GM19438 (cell line): Measurements from ENCODE around the gene MISP3.

ENCODE experiments used
- ATAC-seq: cut with Tn5 transposase; IDR thresholded peaks from one replicate; pipeline ENCODE4 v1.9.1; 2021; ENCODE audit warnings: low read depth; ENCODE audit not compliant: unreplicated experiment

MISP3 gene

GRCh38 chr19:14078411-14078810 lies 5.8 kb downstream of the MISP3 start:
- no peak for ATAC-seq

- ATAC-seq: peak; percentile 65
Measured at GRCh38 chr19:14080887-14081796, 8.6 kb downstream of the MISP3 start.

- peak; percentile 14 for ATAC-seq
Measured at GRCh38 chr19:14081797-14082674, 9.4 kb downstream of the MISP3 start.

GRCh38 chr19:14082675-14082960 lies 10.0 kb downstream of the MISP3 start:
- ATAC-seq: no peak

- no peak for ATAC-seq
Measured at GRCh38 chr19:14085309-14085995, 12.9 kb downstream of the MISP3 start, which contains the start of gene C19orf67. Gene C19orf67 (minus strand): TSS chr19:14085783. CDS start chr19:14085627, 156 bp downstream.

GRCh38 chr19:14086098-14086497 lies 13.5 kb downstream of the MISP3 start:
- ATAC-seq: no peak

- ATAC-seq: no peak
Measured at GRCh38 chr19:14088634-14089411, 16.2 kb downstream of the MISP3 start.

GRCh38 chr19:14089412-14089661 lies 16.8 kb downstream of the MISP3 start:
- ATAC-seq: no peak

GRCh38 chr19:14089662-14090508 lies 17.3 kb downstream of the MISP3 start:
- ATAC-seq: no peak

- ATAC-seq: peak; percentile 34
Measured at GRCh38 chr19:14090509-14091080, 18.0 kb downstream of the MISP3 start, which contains the start of gene SAMD1. Gene SAMD1 (minus strand): TSS chr19:14090751.

GRCh38 chr19:14091081-14091812 lies 18.7 kb downstream of the MISP3 start:
- ATAC-seq: peak; percentile 55

GRCh38 chr19:14091813-14092462 lies 19.4 kb downstream of the MISP3 start:
- no peak for ATAC-seq

GRCh38 chr19:14093117-14093823 lies 20.7 kb downstream of the MISP3 start:
- ATAC-seq: no peak

- no peak for ATAC-seq
Measured at GRCh38 chr19:14094854-14095253, 22.3 kb downstream of the MISP3 start.

- ATAC-seq: no peak
Measured at GRCh38 chr19:14096272-14096992, 23.8 kb downstream of the MISP3 start.

- no peak for ATAC-seq
Measured at GRCh38 chr19:14097532-14098151, 25.1 kb downstream of the MISP3 start.
